Kidney glomerular epithelial cell (primary cell): Measurements from ENCODE around the gene ARL14EP.
A peak's percentile ranks its signal among the peaks of the same experiment; 100 is the strongest.

ENCODE experiments used
- DNase-seq: peaks from one replicate; lab custom pipeline; 2025; lab: John Stamatoyannopoulos, UW

The ARL14EP gene

DNA sequence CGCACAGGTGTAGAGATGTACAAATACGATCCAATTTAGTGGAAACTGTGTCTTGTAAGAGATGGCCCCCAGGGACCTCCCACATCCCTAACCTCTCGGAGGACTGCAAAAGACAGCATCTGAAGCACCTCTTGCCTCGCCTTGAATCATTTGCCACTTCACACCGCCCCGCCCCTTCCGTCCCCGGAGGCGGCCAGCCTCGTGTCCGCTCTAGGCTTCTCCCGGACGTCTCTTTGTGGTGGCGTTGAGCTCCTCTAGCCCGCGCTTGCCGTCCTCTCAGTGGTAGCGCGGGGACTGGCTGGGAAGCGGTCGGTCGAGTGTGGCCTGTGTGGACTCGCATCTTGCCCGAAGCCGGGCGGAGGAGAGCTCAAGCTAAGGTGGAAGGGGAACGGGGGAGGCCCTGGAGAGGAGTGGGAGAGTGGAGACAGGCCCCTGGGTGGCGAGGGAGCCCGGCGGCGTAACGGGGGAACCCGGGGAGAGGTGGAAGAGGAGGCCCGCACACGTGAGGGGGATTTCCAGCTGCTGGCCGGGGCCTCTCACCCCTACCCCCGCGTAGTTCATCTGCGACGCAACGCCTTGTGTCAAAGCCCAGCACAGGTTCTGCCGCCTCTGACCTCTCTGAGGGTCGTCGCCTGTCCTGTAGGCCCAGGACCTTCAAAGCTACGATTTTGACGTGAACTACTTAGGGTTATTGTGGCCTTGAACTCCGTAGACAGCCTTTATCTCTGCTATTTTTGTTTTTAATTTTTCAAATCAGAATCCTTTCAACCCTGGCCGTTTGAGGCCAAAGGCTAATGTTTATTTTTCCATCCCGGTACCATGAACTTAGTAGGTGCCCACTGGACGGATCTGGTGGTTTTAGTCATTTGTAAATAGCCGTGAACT is at the start of gene ARL14EP:
Gene ARL14EP (plus strand): TSS at position 279 of the 885 bp plus-strand sequence. CDS start 7,845 bp downstream, outside the sequence.
- DNase-seq: peak; percentile 88

- no peak for DNase-seq
Measured at GRCh38 chr11:30277176-30277575, 45.7 kb upstream of the ARL14EP start.

GRCh38 chr11:30279796-30280195 is 43.1 kb upstream of the ARL14EP start:
- no peak for DNase-seq

- no peak for DNase-seq
Measured at GRCh38 chr11:30281476-30282288, 41.2 kb upstream of the ARL14EP start.

GRCh38 chr11:30282289-30282631 is 40.6 kb upstream of the ARL14EP start:
- DNase-seq: no peak

- DNase-seq: no peak
Measured at GRCh38 chr11:30284836-30285235, 38.1 kb upstream of the ARL14EP start.

DNA sequence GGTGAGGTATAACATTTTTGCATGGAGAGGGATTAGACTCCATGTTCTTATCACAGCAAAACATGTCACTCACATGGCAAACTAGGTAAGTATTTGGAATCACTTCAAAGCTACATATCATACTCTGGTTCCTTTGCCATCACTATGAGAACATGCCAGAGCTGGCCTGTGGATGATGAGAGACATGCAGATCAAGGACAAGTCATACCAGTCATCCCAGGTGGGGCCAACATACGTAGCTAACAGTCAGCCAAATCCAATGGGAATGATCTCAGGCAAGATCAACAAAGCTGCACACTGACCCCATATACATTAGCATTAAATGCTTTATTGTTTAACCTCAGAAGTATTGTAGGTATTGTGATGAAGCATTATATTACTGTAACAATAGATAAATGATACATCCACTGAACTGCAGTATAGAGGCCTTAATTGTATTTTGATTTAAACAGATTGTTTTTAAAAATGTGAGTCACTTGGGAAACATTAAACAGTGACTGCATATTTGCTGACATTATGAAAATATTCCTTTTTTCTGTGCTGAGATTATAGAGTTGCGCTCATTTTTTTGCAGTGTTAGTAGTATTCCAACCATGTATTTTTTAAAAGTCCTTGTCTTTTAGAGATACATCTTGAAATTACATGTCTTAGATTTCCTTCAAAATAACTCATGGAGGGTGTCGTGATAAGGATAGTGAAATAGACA is 37.3 kb upstream of the ARL14EP start:
- no peak for DNase-seq

DNA sequence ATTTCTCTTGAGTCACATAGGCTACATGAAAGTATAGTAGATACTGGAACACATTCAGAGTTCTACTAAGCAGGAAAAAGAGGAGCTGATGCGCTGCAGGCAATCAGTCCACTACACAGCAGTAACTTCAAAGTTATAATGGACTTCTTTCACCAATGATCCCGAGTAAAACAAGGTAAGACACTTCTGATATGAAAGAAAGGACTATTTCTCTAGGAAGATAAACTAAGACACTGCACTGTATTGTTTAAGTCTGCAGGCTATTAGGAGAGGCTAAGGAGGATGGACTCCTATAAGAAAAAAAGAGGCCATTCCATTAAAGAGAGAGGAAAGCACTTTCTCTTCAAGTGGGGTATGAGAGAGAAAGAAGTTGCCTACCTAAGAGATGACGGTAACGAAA is 31.6 kb upstream of the ARL14EP start:
- DNase-seq: no peak

DNA sequence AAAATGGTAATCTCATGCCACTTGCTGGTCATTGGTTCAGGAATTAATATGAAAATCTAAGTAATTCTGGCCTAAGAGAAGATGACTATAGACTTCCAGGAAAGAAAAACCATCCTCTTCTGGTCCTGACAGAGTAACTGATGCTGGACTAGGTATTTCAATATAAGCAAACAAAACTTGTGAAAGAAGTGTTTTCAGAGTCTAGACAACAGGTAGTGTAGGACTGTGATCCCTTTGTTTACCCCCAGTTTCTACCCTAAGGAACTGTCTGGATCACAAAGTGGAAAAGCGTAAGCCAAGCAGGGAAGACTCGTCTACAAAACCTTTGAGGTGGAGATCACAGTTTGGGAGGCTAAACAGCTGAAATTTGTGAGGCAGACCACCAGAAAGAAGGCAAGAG is 30.4 kb upstream of the ARL14EP start:
- no peak for DNase-seq

- no peak for DNase-seq
Measured at GRCh38 chr11:30295178-30295885, 27.6 kb upstream of the ARL14EP start.

- no peak for DNase-seq
Measured at GRCh38 chr11:30304620-30305019, 18.3 kb upstream of the ARL14EP start.

DNA sequence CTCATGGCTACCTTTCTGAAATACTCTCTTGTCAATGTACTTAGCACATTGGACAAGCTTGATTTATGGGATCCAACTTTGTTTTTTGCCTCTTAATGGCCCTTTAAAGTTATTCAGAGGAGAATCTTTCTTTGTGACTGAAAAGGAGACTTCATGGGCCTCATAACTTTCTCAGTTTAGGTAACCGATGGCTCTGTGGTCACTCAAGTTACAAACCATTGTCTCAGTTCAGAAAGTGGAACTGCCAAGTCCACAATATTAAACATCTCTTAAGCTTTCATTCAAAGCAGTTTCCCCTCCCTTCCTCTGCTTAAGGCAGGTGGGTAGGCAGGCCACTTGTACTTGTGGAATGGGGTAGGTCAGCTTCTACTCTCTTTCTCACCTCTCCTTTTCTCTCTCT is 12.3 kb upstream of the ARL14EP start:
- DNase-seq: no peak

- no peak for DNase-seq
Measured at GRCh38 chr11:30311189-30311588, 11.7 kb upstream of the ARL14EP start.

DNA sequence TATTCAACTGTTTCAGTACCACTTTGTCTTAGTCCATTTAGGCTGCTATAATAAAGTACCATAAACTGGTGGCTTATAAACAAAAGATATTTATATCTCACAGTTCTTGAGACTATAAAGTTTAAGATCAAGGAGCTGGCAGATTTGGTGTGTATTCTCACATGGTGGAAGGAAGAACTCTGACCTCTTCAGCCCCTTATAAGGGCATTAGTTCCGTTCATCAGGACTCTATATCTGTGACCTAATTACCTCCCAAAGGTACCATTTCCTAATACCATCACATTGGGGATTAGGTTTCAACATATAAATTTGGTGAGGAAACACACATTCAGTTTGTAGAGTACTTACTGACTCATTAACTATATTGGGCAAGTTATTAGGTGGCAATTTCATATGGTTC is 10.7 kb upstream of the ARL14EP start:
- no peak for DNase-seq

DNA sequence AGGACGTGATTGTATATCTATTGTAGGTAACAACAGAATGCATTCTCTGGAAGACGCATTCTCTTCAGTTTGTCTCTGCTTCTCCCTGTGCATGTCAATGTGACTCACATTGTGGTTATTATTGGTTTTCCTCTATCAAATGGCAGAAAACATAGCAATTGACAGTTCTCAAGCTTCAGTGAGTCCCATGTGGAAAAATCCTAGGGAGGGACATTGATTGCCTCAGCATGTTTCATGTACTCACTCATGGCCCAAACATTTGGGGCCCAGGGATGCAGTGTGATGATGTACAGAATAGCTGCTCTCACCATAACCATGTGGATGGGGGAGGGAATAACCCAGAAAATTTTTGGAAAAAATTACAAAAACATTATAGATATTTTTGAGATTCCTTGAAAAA is 9.3 kb upstream of the ARL14EP start:
- DNase-seq: no peak

- no peak for DNase-seq
Measured at GRCh38 chr11:30314625-30315024, 8.3 kb upstream of the ARL14EP start.

DNA sequence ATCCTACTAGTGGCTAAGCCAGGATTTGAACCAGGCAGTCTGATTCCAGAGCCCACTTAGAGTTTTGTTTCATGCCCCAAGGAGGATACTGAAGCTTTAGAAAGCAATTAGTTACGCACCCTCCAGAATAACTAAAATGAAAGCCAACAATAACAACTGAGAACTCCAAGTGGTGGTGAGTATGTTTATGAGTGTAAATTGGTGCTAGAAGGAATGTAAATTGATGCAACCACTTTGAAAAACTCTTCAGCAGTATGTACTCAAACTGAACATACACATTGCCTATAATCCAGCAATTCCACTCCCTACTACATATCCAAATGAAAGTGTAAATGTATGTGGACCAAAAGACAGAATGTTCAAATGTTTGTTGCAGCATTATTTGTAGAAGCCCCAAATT is 6.7 kb upstream of the ARL14EP start:
- no peak for DNase-seq

GRCh38 chr11:30317030-30317429 is 5.9 kb upstream of the ARL14EP start:
- DNase-seq: no peak

- DNase-seq: no peak
Measured at GRCh38 chr11:30321321-30321720, 1.6 kb upstream of the ARL14EP start.

- no peak for DNase-seq
Measured at GRCh38 chr11:30322191-30322590, 713 bp upstream of the ARL14EP start.

DNA sequence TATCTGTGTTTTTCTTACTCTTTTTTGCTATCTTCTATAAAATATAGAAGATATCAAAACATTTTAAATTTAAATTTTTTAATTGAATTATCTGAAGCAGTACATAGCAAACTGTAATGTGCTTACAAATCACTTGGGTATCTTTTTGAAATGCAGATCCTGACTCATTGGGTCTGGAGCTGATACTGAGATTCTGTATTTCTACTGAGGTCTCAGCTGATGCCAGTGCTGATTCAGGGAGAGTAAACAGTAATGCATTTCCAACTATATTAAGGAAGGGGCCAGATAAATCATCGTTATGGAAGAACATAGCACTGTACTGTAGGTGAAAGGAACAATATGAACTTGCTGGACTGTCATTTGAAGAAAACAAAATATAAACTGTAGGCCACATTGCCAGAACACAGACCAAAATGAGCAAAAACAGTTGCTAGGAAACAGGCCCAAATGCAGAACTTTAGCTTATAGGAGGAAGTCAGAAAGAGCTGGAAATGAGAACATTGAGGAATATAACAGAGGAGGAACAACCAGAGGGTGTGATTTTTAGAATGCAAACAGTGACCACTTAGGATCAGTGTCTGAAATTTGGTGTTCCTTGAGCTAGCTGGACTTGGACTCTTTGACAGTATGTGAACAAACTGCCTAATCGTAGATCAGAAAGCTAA is 3.3 kb downstream of the ARL14EP start:
- DNase-seq: no peak
